HUES6 (cell line): ENCODE measurements around the gene PGLYRP1.

Experiments used
- H3K27ac ChIP-seq: 2 replicates; pipeline ENCODE4 v1.7.0; 2013; ENCODE audit warnings: low read depth, mild to moderate bottlenecking, low read length, inconsistent platforms
- H3K27me3 ChIP-seq: 2 replicates; pipeline ENCODE4 v1.6.1; 2013; ENCODE audit warnings: low read length; ENCODE audit not compliant: control insufficient read depth, insufficient read depth
- H3K36me3 ChIP-seq: 2 replicates; pipeline ENCODE4 v1.6.1; 2013; ENCODE audit warnings: low read length; ENCODE audit not compliant: control insufficient read depth, insufficient read depth
- H3K4me1 ChIP-seq: 2 replicates; pipeline ENCODE4 v1.6.1; 2013; ENCODE audit warnings: low read length; ENCODE audit not compliant: control insufficient read depth, insufficient read depth
- H3K4me3 ChIP-seq: 2 replicates; pipeline ENCODE4 v1.5.1; 2013; ENCODE audit warnings: low read depth, low read length
- H3K9ac ChIP-seq: one replicate; pipeline ENCODE4 v1.6.1; 2013; ENCODE audit warnings: mild to moderate bottlenecking, low read length
- H3K9me3 ChIP-seq: 2 replicates; pipeline ENCODE4 v1.6.1; 2013; ENCODE audit warnings: low read depth, low read length; ENCODE audit not compliant: control insufficient read depth, insufficient read depth

Gene PGLYRP1

GRCh38 chr19:46022431-46023310, at the start of gene PGLYRP1:
TSS of gene PGLYRP1 (minus strand) at chr19:46023053. CDS start at chr19:46023021, 32 bp downstream.
- Histone ChIP-seq H3K9ac (no peak within 1 kb of the TSS), H3K9me3 (no peaks in the 10 kb centered on the region), H3K4me1 (peaks cover 10% of the 10 kb centered on the region), H3K4me3 (no peak within 1 kb of the TSS), H3K36me3 (0 out of 2 replicates have a peak, but pooled peaks cover 6% of the 10 kb centered on the region), H3K27ac (no peak within 1 kb of the TSS), H3K27me3 (no peaks in the 10 kb centered on the region)

- H3K4me3 ChIP-seq, result no peak overlapping the region
- H3K9ac ChIP-seq, result no peak overlapping the region
- H3K27me3 ChIP-seq, result peaks cover 43% of the 10 kb centered on the region
- no peaks in the 10 kb centered on the region for H3K9me3 ChIP-seq
- H3K4me1 ChIP-seq, result no peaks in the 10 kb centered on the region
- H3K27ac ChIP-seq, result no peak overlapping the region
- no peaks in the 10 kb centered on the region for H3K36me3 ChIP-seq
Measured at GRCh38 chr19:46069806-46070341, 47.0 kb upstream of the PGLYRP1 start.

- Histone ChIP-seq H3K4me3 (no peak overlapping the region), H3K27ac (no peak overlapping the region), H3K9me3 (no peaks in the 10 kb centered on the region), H3K27me3 (peaks cover 33% of the 10 kb centered on the region), H3K9ac (no peak overlapping the region), H3K4me1 (no peaks in the 10 kb centered on the region), H3K36me3 (no peaks in the 10 kb centered on the region)
Measured at GRCh38 chr19:46068345-46069258, 45.7 kb upstream of the PGLYRP1 start.

GRCh38 chr19:46067691-46068090, 44.8 kb upstream of the PGLYRP1 start:
- Histone ChIP-seq H3K4me3 (no peak overlapping the region), H3K36me3 (no peaks in the 10 kb centered on the region), H3K27ac (no peak overlapping the region), H3K9ac (no peak overlapping the region), H3K4me1 (no peaks in the 10 kb centered on the region), H3K9me3 (no peaks in the 10 kb centered on the region), H3K27me3 (peaks cover 28% of the 10 kb centered on the region)

GRCh38 chr19:46066471-46066870, 43.6 kb upstream of the PGLYRP1 start:
- no peaks in the 10 kb centered on the region for H3K36me3 ChIP-seq
- no peak overlapping the region for H3K4me3 ChIP-seq
- peaks cover 8% of the 10 kb centered on the region; the same call in 1 of the 2 replicates for H3K9me3 ChIP-seq
- H3K9ac ChIP-seq, result no peak overlapping the region
- no peak overlapping the region for H3K27ac ChIP-seq
- no peaks in the 10 kb centered on the region for H3K4me1 ChIP-seq
- H3K27me3 ChIP-seq, result peaks cover 17% of the 10 kb centered on the region

- peaks cover 13% of the 10 kb centered on the region; the same call in 1 of the 2 replicates for H3K9me3 ChIP-seq
- H3K4me3 ChIP-seq, result no peak overlapping the region
- peaks cover 11% of the 10 kb centered on the region for H3K27me3 ChIP-seq
- H3K27ac ChIP-seq, result no peak overlapping the region
- no peaks in the 10 kb centered on the region for H3K36me3 ChIP-seq
- no peak overlapping the region for H3K9ac ChIP-seq
- H3K4me1 ChIP-seq, result no peaks in the 10 kb centered on the region
Measured at GRCh38 chr19:46065486-46066071, 42.7 kb upstream of the PGLYRP1 start.

GRCh38 chr19:46063201-46063600, 40.3 kb upstream of the PGLYRP1 start:
- H3K36me3 ChIP-seq, result no peaks in the 10 kb centered on the region
- peaks cover 11% of the 10 kb centered on the region for H3K27me3 ChIP-seq
- H3K9ac ChIP-seq, result no peak overlapping the region
- no peak overlapping the region for H3K4me3 ChIP-seq
- no peaks in the 10 kb centered on the region for H3K4me1 ChIP-seq
- no peak overlapping the region for H3K27ac ChIP-seq
- H3K9me3 ChIP-seq, result peaks cover 32% of the 10 kb centered on the region

GRCh38 chr19:46060012-46060411, 37.2 kb upstream of the PGLYRP1 start:
- no peaks in the 10 kb centered on the region for H3K36me3 ChIP-seq
- H3K27me3 ChIP-seq, result no peaks in the 10 kb centered on the region; the same call in 1 of the 2 replicates
- no peak overlapping the region for H3K27ac ChIP-seq

GRCh38 chr19:46058778-46059177, 35.9 kb upstream of the PGLYRP1 start:
- Histone ChIP-seq H3K9ac (no peak overlapping the region), H3K27me3 (peaks cover 4% of the 10 kb centered on the region; the same call in 1 of the 2 replicates), H3K36me3 (no peaks in the 10 kb centered on the region), H3K27ac (no peak overlapping the region), H3K9me3 (peaks cover 35% of the 10 kb centered on the region), H3K4me1 (no peaks in the 10 kb centered on the region), H3K4me3 (no peak overlapping the region)

More at GRCh38 chr19:46060012-46060411, 37.2 kb upstream of the PGLYRP1 start:
- no peak overlapping the region for H3K9ac ChIP-seq
- H3K9me3 ChIP-seq, result peaks cover 35% of the 10 kb centered on the region
- no peaks in the 10 kb centered on the region for H3K4me1 ChIP-seq
- no peak overlapping the region for H3K4me3 ChIP-seq

- no peak overlapping the region for H3K4me3 ChIP-seq
- H3K27ac ChIP-seq, result no peak overlapping the region
- no peaks in the 10 kb centered on the region for H3K36me3 ChIP-seq
- H3K4me1 ChIP-seq, result no peaks in the 10 kb centered on the region
- no peak overlapping the region for H3K9ac ChIP-seq
- peaks cover 28% of the 10 kb centered on the region for H3K9me3 ChIP-seq
- peaks cover 4% of the 10 kb centered on the region; the same call in 1 of the 2 replicates for H3K27me3 ChIP-seq
Measured at GRCh38 chr19:46056536-46056935, 33.7 kb upstream of the PGLYRP1 start.
